GM10847 (cell line): ENCODE data around the gene BEGAIN.

Experiments used
- POLR2A ChIP-seq: IDR thresholded peaks from 2 replicates; pipeline ENCODE4 v1.6.1; 2011; ENCODE audit not compliant: insufficient read length; ENCODE audit errors: extremely low read depth

The BEGAIN gene

DNA sequence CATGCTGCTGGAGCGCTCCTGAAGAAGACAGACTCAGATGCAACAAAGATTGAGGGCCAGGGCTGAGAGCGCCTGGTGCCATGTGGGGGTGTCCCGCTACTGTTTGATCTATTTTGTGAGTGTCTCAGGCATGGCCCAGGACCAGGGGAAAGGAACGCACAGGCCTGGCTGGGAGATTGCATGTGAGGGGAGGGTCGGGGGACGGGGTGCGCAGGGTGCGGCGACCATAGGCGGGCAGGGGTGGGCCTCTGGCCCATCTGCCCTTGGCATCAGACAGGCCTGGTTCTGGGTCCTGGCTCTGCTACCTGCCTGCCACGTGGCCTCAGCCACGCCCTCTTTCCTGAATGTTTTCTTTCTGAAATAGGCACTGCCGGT, 47.5 kb downstream of the BEGAIN start:
- TF ChIP-seq POLR2A = no peak

DNA sequence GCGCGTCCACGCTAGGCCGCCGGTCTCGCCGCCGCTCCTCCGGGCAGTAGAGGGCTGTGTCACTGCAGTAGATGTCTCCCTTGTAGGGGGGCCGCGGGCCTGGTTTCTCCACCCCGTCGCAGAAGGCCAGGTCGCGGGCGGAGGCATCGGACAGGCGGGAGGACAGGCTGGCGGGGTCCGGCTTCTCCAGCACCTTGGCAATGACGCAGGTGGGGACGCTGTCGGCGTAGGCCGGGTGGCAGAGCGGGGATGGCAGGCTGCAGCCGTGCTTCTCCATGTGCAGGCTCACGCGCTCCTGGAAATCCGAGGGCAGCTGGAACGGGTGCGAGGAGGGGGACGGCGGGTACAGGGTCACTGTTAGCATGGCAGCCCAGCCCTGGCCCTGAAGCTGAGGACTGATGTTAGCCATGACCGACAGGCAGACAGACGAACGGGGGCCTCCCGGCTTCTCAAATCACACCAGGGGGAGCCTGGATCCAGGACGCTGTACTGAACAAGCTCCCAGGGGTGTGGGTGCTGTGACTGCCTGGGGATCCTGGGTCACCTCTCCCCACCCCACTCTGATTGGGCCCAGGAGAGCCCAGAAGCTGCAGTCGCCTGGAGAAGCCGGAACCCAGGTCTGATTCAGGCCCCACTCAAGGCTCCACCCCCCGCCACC, 48.1 kb downstream of the BEGAIN start:
- TF ChIP-seq POLR2A = no peak

DNA sequence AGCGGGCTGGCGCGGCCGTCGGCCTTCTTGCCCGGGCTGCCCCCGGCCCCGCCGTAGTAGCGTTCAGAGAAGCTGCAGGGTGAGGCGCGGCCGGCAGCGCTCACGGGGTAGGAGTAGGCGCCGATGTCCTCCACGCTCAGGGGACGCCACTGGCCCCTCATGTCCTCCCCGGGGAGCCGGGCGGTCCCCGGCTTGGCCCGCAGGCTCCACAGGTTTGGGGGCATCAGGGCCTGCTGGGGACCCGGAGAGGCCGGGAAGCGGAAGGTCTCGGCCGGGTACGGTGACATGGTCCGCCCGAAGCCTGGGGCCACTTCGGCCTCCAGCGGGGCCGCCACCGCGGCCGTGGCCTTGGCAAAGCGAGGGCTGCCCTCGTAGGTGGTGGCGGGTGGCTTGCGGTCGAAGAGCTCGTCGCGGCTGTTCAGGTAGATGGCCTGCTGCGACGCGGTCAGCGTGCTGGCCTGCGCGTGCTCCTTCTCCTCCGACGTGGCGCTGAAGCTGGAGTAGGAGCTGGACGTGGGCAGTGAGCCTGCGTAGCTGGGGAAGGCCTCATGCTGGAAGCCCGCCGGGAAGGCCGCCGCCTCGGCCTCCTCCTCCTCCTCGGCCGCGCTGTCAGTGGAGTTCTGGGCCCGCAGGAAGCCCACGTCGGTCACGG, 48.7 kb downstream of the BEGAIN start:
- no peak for TF ChIP-seq POLR2A

DNA sequence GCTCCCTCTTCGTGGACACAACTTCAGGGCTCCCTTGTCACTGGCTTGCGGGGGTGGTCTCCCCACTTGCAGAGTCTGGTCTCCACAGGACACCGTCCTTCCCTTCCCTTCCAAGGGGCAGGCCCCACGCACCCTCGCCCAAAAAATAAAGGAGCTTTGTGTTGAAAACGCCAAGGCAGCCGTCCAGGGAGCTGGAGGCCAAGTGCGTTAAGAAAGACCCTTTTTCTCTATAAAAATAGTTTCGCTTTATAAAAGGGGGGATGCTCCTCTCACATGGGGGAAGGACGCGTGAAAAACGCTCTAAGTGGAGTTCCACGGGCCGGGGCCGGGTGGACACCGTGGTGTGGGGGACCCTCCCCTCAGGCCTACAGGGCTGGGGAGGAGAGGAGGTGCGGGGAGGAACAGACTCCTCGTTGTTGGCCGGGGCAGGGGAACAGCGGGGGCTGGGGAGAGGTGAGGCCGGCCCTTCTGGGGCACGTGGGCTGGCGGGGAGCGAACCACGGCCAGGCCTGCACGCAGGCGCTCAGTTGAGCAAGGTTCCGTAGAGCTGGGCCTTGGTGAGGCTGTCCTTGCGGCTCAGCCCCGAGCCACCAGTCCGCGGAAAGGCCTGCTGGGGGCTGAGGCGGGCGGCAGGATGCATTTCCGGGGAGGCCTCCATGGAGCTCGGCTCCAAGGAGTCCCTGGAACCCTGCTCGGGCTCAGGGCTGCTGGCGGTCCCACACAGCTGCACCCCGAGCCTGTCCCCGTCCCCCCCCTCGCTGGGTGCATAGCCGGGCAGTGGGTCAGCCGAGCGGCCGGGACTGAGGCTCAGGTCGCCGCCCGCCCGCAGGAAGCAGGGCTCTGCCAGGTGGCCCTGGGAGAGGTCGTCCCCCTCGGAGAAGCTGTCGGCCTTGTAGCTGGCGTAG, 49.5 kb downstream of the BEGAIN start:
- no peak for TF ChIP-seq POLR2A

DNA sequence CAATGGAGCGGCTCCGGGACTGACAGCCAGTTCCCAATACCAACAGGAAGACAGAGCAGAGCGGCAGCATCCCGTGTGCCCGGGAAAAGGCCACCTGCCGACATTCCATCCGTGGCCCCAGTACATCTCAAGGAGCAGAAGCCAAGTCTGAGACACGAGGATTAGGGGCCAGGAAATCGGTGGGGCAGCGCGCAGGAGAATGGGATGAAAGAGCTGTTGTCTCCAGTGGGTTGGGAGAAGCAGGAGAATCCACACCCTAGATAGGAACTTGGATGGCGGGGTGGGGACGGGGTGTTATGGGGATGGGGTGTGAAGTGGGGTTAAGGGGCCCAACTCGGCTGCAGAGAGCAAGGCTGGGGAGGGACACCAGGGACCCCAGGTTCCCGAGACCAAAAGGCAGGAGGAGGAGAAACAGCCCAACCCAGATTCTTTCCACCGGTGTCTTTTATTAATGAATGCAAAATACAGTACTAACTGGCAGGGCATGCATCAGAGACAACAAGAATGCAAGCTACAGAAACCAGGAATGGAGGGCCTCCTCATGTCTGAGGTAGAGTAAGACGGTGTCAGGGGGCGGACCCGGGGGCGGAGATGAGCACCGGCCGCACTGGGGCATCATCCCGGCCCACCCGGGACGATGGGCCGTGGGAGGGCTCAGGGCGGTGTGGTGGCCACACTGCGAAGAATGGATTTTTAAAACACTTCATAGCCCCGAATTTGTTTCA, 50.3 kb downstream of the BEGAIN start:
- no peak for TF ChIP-seq POLR2A

DNA sequence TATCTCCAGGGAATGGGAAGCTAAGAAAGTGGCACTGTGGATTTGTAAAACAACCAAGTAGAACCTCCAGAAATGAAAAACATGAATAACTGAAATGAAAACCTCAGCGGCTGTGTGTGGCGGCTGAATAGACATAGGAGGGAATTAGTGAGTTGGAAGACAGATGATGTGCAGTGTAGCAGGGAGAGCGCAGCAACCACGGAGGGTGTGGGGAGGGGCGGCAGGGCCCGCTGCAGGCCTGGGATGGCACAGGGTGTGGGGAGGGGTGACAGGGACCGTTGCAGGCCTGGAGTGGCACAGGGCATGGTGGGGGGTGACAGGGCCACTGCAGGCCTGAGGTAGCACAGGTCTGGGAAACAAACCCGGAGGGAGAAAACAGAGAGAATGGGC, 51.1 kb downstream of the BEGAIN start:
- TF ChIP-seq POLR2A = no peak

DNA sequence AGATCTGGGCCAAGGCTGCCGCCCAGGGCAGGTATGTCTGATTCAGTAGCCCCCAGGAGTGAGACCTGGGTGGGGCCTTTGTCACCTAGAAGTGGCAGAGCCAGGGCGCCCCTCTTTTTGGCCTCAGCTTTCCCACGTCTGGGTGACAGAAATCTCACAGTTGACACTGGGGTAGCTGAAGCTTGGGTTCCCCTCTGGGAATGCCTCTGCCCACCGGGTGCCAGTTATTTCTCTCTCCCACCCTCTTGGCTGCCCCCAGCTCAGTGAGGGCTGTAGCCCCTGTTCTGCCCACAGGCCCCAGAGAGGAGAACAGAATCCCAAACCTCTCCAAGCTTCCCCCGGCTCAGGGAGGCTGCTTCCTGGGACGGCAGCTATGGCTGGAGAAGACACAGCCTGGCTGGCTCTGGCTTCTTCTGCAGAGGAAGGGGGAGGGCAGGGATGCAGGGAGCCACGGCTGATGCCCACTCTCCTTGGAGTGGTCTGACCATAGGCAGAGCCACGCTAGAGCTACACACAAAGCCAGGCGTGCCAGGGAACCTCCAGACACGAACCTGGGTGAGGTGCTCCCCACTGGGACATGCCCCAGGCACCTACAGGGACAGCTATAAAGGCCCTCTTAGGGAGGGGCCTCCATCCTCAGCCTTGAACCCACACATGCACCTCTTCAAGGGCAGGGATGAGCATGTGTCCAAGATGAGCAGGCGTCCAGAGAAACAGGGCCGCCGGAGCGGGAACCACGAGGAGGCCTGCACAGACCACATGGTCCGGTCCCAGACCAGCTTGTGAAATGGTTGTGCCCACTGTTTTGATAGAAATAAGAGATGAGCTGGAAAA, 51.7 kb downstream of the BEGAIN start:
- no peak for TF ChIP-seq POLR2A

DNA sequence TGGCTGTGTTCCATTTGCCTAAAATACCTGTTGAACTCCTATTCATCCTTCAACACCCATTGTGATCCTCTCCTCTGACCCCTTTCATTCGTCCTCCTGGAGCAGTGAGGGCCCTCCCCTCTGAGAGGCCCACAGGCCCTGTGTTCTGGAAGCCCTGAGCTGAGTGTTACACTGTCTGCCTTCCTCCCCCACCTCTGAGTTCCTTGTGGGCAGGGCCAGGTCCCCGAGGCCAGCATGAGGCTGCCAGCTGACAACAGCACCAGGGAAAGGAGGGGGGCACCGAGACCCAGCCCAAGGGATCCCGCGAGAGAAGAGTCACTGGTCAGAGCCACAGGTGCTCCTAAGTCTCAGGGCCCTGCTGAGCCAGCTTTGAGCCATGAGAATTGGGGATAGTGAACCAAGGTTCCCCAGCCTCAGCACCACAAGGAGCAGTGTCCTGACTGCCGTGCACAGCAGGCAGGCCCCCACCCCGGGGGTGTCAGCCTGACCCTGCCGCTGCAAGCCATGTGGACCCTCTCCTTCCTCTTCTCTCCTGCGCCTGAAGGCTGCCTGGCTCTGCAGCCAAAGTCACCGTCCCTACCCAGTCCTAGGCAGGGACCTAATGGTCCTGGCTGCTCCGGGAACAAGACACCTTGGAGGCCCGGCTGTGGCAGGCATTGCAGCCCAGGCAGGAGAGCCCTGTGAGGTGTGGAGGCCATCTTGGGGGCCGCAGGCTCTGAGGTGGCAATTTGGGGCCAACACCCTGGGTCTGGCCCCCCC, 52.5 kb downstream of the BEGAIN start:
- no peak for TF ChIP-seq POLR2A

DNA sequence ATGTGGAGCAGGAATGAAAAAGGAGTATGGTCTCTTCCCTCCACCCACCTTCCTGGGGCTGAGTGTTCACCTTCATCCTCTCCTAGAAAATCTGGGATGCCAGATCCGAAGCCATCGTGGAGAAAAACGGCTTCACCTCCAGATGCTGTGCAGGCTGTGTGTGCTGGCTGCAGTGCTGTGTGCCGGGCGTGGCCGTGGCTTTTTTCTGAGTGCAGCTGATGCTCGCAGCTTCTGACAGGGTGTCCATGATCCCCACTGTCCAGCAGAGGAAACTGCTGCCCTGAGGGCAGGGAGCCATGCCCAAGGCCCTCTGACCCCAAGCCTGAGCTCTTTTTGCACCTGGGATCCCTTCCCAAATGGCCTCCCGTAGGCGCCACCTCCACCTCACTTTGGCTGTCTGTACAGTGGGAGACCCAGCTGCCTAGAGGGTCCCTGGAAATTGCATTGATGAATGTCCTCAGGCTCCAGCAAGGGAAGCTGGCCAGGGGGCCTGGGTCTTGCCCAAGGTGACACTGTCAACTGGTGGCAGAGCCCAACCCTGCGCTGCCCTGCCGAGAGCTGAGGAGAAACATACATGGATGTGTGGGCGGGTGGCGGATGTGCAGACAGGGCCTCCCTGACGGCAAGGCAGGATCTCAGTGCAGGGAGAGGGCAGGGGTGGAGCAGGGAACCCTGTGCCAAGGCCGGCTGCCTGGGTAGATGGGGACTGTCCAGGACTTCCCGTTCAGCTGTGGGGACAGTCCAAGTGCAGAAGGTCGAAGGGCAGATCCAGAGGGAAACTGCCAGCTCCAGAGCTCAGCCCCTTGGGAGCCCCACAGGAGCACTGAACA, 53.3 kb downstream of the BEGAIN start:
- TF ChIP-seq POLR2A = no peak

DNA sequence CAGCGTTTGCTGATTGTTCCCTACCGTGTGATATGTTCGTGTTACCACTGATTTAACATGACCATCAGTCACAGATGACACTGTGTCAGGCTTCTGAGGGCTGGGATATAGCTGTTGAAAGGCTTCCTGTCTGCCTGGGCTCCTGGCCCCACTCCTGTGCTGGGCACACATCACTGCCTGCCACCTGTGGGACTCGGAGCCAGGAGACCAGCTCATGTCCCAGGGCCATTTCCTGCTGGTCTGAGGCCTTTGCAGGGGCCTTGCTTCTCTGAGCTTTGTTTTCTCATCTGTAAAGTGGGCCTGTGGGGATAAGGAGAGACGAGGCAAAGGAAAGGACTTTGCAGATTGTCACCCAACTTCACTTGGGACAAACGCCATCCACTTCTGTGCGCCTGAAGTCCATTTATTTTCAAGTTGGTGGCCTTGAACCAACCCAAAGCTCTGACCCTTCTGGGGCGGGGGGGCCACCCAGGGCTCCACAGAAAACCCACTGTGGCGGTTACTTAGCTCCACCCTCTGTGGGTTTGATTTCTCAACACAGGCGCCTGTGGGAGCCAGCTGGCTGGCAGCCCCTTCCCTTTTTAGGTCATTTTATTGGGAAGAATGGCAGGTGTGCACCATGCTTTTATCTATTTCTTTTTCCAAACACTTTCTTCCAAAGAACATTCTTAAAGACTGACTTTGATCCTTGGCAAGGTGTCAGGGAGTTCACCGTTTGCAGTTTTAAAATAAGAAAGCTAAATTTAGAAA, 54.1 kb downstream of the BEGAIN start:
- TF ChIP-seq POLR2A = no peak

DNA sequence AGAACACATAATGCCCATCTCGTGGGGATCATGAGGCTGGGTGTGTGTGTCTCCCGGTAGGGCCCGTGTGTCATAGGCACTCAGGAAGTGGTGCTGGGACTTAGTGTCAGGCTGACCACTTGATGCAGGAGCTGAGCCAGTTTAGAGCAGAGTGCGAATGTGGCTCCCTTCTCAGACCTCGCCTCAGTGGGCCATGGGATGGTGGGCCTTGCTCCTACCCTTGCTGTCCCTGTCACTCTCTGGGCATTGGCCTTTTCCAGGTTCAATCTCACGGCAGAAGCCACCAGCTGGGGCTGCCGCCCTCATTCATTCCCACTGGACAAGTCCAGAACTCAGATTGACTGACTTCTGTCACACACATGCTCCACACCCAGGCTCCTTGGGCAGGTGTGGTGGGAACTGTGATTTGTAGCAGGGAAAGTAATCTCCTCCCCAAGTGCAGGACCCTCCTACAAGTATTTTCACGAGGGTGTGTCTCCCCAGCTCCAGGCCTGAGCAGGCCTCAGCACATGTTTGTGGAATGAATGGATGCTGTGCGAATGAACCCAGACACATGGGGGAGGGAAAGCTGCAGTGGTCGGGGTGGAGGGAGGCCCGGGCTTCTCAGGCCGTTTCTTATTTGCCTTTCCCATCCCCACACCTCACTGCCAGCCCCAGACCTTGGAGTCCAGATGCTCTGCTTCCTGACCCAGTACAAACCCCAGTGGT, 54.9 kb downstream of the BEGAIN start:
- no peak for TF ChIP-seq POLR2A
